Measurements from ENCODE around the gene TMEM72. TPM values are rescaled to one million over a fixed set of nuclear protein-coding genes. Genes with fewer than 3 reads are reported as not detected.

Gene TMEM72
- total RNA-seq, 1 donor from 2014 or later, result not detected

DNA sequence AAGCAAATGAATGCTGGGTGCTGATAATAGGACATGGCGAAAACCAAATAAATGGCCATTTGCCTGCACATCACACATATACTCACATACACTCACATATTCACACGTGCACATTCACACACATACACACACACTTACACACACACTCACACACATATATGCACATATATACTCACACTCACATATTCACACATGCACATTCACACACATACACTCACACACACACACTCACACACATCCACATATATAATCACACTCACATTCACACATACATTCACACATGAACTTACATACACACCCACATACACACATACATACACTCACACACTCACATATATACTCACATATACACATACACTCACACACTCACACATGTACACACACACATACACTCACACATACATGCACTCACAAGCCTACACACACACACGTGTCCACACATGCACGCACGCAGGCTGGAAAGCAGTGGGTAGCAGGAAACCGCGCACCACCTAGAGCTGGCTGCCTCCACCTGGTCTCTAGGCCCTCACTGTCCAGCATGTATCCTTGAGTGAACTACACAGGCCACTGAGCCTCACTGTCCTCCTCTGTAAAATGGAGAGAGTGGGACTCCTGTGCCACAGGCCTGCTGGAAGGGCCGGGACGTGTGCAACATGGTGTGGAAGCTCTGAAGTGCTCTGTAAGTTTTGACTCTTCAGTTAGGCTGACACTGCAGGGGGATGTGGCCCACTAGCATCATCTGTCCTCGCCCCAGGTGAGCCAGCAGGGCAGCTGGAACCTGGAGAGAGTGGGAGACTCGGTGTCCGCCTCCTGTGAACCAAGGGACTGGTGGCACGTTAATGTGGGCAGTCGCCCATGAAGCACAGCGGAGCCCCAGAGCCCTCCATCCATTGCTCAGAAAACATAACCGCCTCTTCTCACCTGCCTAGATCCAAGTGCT is 14.9 kb downstream of the TMEM72 start:
- no peak for DNase-seq (ENCODE audit: low read depth)
- no peak for TF ChIP-seq EZH2 (IDR thresholded peaks at IDR 0.05; ENCODE audit: insufficient read depth, low read length)
- TF ChIP-seq, protein P1, sequence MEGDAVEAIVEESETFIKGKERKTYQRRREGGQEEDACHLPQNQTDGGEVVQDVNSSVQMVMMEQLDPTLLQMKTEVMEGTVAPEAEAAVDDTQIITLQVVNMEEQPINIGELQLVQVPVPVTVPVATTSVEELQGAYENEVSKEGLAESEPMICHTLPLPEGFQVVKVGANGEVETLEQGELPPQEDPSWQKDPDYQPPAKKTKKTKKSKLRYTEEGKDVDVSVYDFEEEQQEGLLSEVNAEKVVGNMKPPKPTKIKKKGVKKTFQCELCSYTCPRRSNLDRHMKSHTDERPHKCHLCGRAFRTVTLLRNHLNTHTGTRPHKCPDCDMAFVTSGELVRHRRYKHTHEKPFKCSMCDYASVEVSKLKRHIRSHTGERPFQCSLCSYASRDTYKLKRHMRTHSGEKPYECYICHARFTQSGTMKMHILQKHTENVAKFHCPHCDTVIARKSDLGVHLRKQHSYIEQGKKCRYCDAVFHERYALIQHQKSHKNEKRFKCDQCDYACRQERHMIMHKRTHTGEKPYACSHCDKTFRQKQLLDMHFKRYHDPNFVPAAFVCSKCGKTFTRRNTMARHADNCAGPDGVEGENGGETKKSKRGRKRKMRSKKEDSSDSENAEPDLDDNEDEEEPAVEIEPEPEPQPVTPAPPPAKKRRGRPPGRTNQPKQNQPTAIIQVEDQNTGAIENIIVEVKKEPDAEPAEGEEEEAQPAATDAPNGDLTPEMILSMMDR (IDR thresholded peaks at IDR 0.05; ENCODE audit: insufficient read depth, low read depth, low read length), result no peak
- no peaks in the 10 kb centered on the region for H3K9me3 ChIP-seq (ENCODE audit: insufficient read depth, low read depth, low read length)

DNA sequence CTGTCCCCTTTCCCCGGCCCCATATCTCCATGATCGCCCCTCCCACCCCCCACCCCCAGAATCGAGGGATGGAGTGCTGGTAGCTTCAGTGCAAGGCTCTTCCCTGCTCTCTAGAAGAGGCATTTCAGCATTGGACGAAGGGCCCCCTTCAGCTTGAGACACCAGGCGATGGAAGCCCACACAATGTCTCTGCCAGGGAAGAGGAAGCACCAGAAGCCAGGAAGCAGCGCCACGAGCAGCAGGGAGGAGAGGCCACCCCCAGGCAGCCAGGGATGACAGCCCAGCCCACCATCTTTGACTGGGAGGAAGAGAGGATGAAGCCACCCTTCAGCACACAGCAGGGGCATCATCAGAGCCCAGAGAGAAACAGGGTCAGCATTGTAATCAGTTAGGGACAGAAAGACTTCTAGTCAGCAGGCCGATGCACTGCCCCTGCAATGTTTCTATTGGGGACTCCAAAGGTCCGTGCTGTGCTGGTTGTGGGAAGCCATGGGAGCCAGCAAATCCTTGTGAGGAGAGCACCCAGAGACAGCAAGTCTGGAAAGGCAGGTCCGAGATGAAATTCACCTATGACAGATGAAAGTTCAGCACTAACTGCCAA is 15.7 kb downstream of the TMEM72 start:
- Histone ChIP-seq H3K27me3 (ENCODE audit: insufficient read depth, low read length) (peaks cover 3% of the 10 kb centered on the region), H3K4me1 (ENCODE audit: insufficient read depth, low read length) (no peaks in the 10 kb centered on the region), H3K9me3 (ENCODE audit: insufficient read depth, low read depth, low read length) (no peaks in the 10 kb centered on the region), H3K36me3 (ENCODE audit: insufficient read depth, low read length) (no peaks in the 10 kb centered on the region), H3K27ac (ENCODE audit: low read depth, low read length) (no peak overlapping the region), H3K79me2 (ENCODE audit: insufficient read depth, low read length) (no peaks in the 10 kb centered on the region), H3K9ac (ENCODE audit: low read length) (no peak overlapping the region), H3K4me3 (ENCODE audit: insufficient read depth, low read depth, low read length) (no peak overlapping the region), H2AFZ (ENCODE audit: low read depth, low read length) (no peak overlapping the region), H4K20me1 (ENCODE audit: insufficient read depth, low read length) (no peaks in the 10 kb centered on the region), H3K4me2 (ENCODE audit: low read length) (no peak overlapping the region)
- Mint-ChIP-seq H3K4me1 (ENCODE audit: low read depth, unreplicated experiment) (no peaks in the 10 kb centered on the region), H3K27ac (ENCODE audit: unreplicated experiment) (no peak overlapping the region), H3K36me3 (ENCODE audit: low read depth, unreplicated experiment) (no peaks in the 10 kb centered on the region), H3K9me3 (ENCODE audit: unreplicated experiment) (peaks cover 10% of the 10 kb centered on the region), H3K27me3 (ENCODE audit: low read depth, unreplicated experiment) (peaks cover 28% of the 10 kb centered on the region), H3K4me3 (ENCODE audit: unreplicated experiment) (no peak overlapping the region)
- no peak for FAIRE-seq
- no peak for DNase-seq (ENCODE audit: low read depth)
- no peak for TF ChIP-seq EZH2 (IDR thresholded peaks at IDR 0.05; ENCODE audit: insufficient read depth, low read length)
- TF ChIP-seq, protein P1 (IDR thresholded peaks at IDR 0.05; ENCODE audit: insufficient read depth, low read depth, low read length), result no peak

More for the DNA sequence above, 14.9 kb downstream of the TMEM72 start:
- H3K4me1 Mint-ChIP-seq (ENCODE audit: low read depth, unreplicated experiment), result no peaks in the 10 kb centered on the region
- Histone ChIP-seq H3K27me3 (ENCODE audit: insufficient read depth, low read length) (peaks cover 3% of the 10 kb centered on the region), H2AFZ (ENCODE audit: low read depth, low read length) (no peak overlapping the region), H4K20me1 (ENCODE audit: insufficient read depth, low read length) (no peaks in the 10 kb centered on the region), H3K27ac (ENCODE audit: low read depth, low read length) (no peak overlapping the region), H3K36me3 (ENCODE audit: insufficient read depth, low read length) (no peaks in the 10 kb centered on the region), H3K9ac (ENCODE audit: low read length) (no peak overlapping the region), H3K4me3 (ENCODE audit: insufficient read depth, low read depth, low read length) (no peak overlapping the region), H3K4me2 (ENCODE audit: low read length) (no peak overlapping the region), H3K79me2 (ENCODE audit: insufficient read depth, low read length) (no peaks in the 10 kb centered on the region), H3K4me1 (ENCODE audit: insufficient read depth, low read length) (no peaks in the 10 kb centered on the region)
- H3K9me3 Mint-ChIP-seq (ENCODE audit: unreplicated experiment), result peaks cover 12% of the 10 kb centered on the region
- H3K36me3 Mint-ChIP-seq (ENCODE audit: low read depth, unreplicated experiment), result no peaks in the 10 kb centered on the region
- no peak for FAIRE-seq
- H3K4me3 Mint-ChIP-seq (ENCODE audit: unreplicated experiment), result no peak overlapping the region
- peaks cover 26% of the 10 kb centered on the region for H3K27me3 Mint-ChIP-seq (ENCODE audit: low read depth, unreplicated experiment)
- no peak overlapping the region for H3K27ac Mint-ChIP-seq (ENCODE audit: unreplicated experiment)
